Left lung (tissue), 10 donors: Measurements from ENCODE around the gene CALM1. TPM values are rescaled to one million over a fixed set of nuclear protein-coding genes. Genes with fewer than 3 reads are reported as not detected.

ENCODE experiments used
- ATAC-seq: fragments of 200-7000 bp; cut with Tn5 transposase; one replicate; pipeline ENCODE4 v1.9.1; 2020; ENCODE audit warnings: moderate library complexity
- DNase-seq, 4 donors: peaks; one replicate each; pipeline ENCODE4 v3.0.0-alpha.2; 2013 to 2020
- H3K27ac ChIP-seq, 2 donors: fragments of 200-600 bp; sonication (generic) in 1 of 2; one replicate each; pipeline versions ENCODE4 v1.5.0 to v1.8.0; 2020 to 2021
- H3K27me3 ChIP-seq, 2 donors: fragments of 200-600 bp; sonication (generic) in 1 of 2; one replicate each; pipeline versions ENCODE4 v1.5.0 to v1.8.0; 2020 to 2021
- H3K36me3 ChIP-seq, 2 donors: fragments of 200-600 bp; sonication (generic) in 1 of 2; one replicate each; pipeline versions ENCODE4 v1.5.0 to v1.8.0; 2020 to 2021
- H3K4me1 ChIP-seq, 2 donors: fragments of 200-600 bp; one replicate each; pipeline ENCODE4 v1.8.0; 2021
- H3K4me3 ChIP-seq, 2 donors: fragments of 200-600 bp; sonication (generic) in 1 of 2; one replicate each; pipeline versions ENCODE4 v1.5.0 to v1.8.0; 2020 to 2021; ENCODE audit warnings: mild to moderate bottlenecking in 1 of 2
- H3K9me3 ChIP-seq, 2 donors: fragments of 200-600 bp; sonication (generic) in 1 of 2; one replicate each; pipeline versions ENCODE4 v1.5.0 to v1.8.0; 2020 to 2021
- CTCF ChIP-seq, 2 donors: fragments of 200-600 bp; sonication (generic) in 1 of 2; IDR thresholded peaks; one replicate each; pipeline versions ENCODE4 v1.5.0 to v1.8.0; 2021; ENCODE audit warnings: antibody characterized with exemption in 2 of 2
- intact Hi-C, 2 donors: fragments of 100-400 bp; cut with DNase I; formaldehyde crosslinking; loops; one replicate each; pipeline versions ENCODE4 v1.11.2 to v1.14.2; 2022
- polyA plus RNA-seq, 6 donors: library from polyadenylated mRNA; unstranded; fragments of 120-200 nt; gene quantifications; one replicate each; pipeline ENCODE4 v1.2.1, GENCODE V29; 2013; ENCODE audit not compliant: insufficient read length in 6 of 6
- total RNA-seq, 2 donors: library from RNA; stranded (reverse); fragmentation: NEBNext Ultra II Directional; extraction: Animal tissue kit (Norgen Biotek cat#: 25700); gene quantifications; one replicate each; pipeline ENCODE4 v1.2.1, GENCODE V29; 2021
- donor health status: DM: no; HTN: yes; CAD: no.
- donor health status: DM: no; HTN: no; CAD: no.

CALM1 gene
- total and polyA plus RNA-seq, 8 donors: 553 to 767 (median 654) TPM

- no peaks in the 10 kb centered on the region for H3K27me3 ChIP-seq
- no peaks in the 10 kb centered on the region for H3K9me3 ChIP-seq
- no peak overlapping the region for H3K4me3 ChIP-seq
- no peak for DNase-seq
- no peak for ATAC-seq
- H3K27ac ChIP-seq: peak overlapping the region in 1 of 2 donors; percentile 18
- intact Hi-C loops: loop anchor here in 1 of 2 donors (10.0 kb wide), 1 partner anchor 108 kb away; no protein-coding TSS in a partner anchor
- peaks cover 0 to 39% of the 10 kb centered on the region in 2 donors for H3K4me1 ChIP-seq
- no peak for TF ChIP-seq CTCF (IDR thresholded peaks at IDR 0.05)
- peaks cover 0 to 69% of the 10 kb centered on the region in 2 donors for H3K36me3 ChIP-seq
Observed at GRCh38 chr14:90406384-90406798, 9.6 kb downstream of the CALM1 start.

- Histone ChIP-seq H3K4me3 (no peak overlapping the region), H3K27ac (no peak overlapping the region), H3K36me3 (peaks cover 0 to 61% of the 10 kb centered on the region in 2 donors), H3K4me1 (peaks cover 0 to 31% of the 10 kb centered on the region in 2 donors), H3K9me3 (no peaks in the 10 kb centered on the region), H3K27me3 (no peaks in the 10 kb centered on the region)
- ATAC-seq (no peak), DNase-seq (no peak)
- intact Hi-C loops: loop anchor here in 1 of 2 donors (10.0 kb wide), 1 partner anchor 108 kb away; no protein-coding TSS in a partner anchor
- no peak for TF ChIP-seq CTCF (IDR thresholded peaks at IDR 0.05)
Observed at GRCh38 chr14:90407230-90407629, 10.4 kb downstream of the CALM1 start.

DNA sequence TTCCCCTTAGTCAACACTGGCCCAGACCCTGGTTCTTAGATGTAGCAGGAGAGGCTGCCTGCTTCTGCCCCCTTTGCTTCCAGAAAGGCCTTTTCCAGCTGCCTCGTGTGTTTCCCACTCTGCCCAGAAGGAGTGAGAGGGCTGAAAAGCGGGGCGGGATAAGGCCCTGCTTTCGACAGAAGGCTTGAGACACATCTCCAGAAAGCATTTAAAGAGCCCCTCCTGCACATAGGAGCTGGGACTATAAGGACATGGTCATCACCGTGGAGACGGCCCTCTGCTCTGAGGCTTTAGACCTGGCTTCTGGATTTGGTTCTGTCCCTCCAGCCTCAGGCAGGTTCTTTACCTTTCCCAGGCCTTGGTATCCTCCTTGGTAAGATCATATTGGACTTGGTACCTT, 11.9 kb downstream of the CALM1 start:
- intact Hi-C loops: loop anchor here in 1 of 2 donors (10.0 kb wide), 1 partner anchor 106 kb away; no protein-coding TSS in a partner anchor
- TF ChIP-seq CTCF (IDR thresholded peaks at IDR 0.05): no peak
- Histone ChIP-seq H3K27ac (peak overlapping the region; percentile 66 to 74), H3K4me1 (peaks cover 0 to 18% of the 10 kb centered on the region in 2 donors), H3K4me3 (no peak overlapping the region), H3K36me3 (peaks cover 0 to 46% of the 10 kb centered on the region in 2 donors), H3K27me3 (no peaks in the 10 kb centered on the region), H3K9me3 (no peaks in the 10 kb centered on the region)
- DNase-seq: peak in 1 of 4 donors; percentile 52
- peak; percentile 13 for ATAC-seq

DNA sequence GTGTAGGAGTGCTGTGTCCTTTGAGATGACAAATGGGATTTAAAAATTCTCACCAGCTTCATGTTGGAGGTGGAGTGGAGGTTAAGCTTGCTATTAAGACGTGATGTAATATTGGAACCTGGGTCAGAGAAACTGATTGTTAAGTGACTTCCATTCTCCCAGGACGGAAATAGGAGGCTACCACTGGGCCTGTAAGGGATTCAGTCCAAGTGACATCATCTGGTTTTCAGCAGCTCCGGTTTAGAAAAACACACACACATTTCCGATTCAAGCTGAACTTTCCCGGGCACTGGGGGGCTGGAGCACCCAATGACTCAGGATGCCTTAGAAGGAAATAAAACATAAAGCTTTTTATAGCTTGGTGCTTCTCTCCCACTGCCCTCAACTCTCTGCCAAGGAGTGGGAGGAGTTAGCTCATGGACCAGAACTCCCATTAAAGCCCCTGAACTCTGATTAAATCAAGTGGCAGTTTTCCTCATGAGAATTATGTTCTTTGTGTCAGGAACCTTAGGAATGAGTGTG, 12.4 kb downstream of the CALM1 start:
- H3K9me3 ChIP-seq: no peaks in the 10 kb centered on the region
- peak overlapping the region; percentile 66 to 74 for H3K27ac ChIP-seq
- no peak overlapping the region for H3K4me3 ChIP-seq
- ATAC-seq (peak; percentile 69), DNase-seq (peak in 2 of 4 donors; percentile 60 to 73)
- no peak for TF ChIP-seq CTCF (IDR thresholded peaks at IDR 0.05)
- intact Hi-C loops: loop anchor here in 1 of 2 donors (10.0 kb wide), 1 partner anchor 106 kb away; no protein-coding TSS in a partner anchor
- no peaks in the 10 kb centered on the region for H3K27me3 ChIP-seq
- H3K36me3 ChIP-seq: peaks cover 0 to 41% of the 10 kb centered on the region in 2 donors
- H3K4me1 ChIP-seq: peaks cover 0 to 18% of the 10 kb centered on the region in 2 donors

GRCh38 chr14:90412058-90412457, 15.2 kb downstream of the CALM1 start:
- intact Hi-C loops: no loop called here
- ATAC-seq: no peak
- no peaks in the 10 kb centered on the region for H3K27me3 ChIP-seq
- TF ChIP-seq CTCF (IDR thresholded peaks at IDR 0.05): no peak
- no peak overlapping the region for H3K27ac ChIP-seq
- H3K36me3 ChIP-seq: peaks cover 0 to 13% of the 10 kb centered on the region in 2 donors
- H3K4me1 ChIP-seq: peaks cover 0 to 18% of the 10 kb centered on the region in 2 donors
- H3K9me3 ChIP-seq: no peaks in the 10 kb centered on the region
- no peak for DNase-seq
- no peak overlapping the region for H3K4me3 ChIP-seq
